SK-N-SH treated with all-trans-retinoic acid at 6 μM for 48 hours (cell line): ENCODE measurements around the gene KDM4E.

Experiments used
- RARB ChIP-seq: fragments of 250-450 bp; sonication (Bioruptor Pico); IDR thresholded peaks from 2 replicates; pipeline ENCODE4 v1.8.0; 2021; ENCODE audit warnings: mild to moderate bottlenecking, moderate library complexity
- ZFP30 ChIP-seq: fragments of 450-650 bp; formaldehyde crosslinking; IDR thresholded peaks from 2 replicates; pipeline ENCODE4 v1.5.0; 2022; ENCODE audit warnings: mild to moderate bottlenecking, moderate library complexity
- TF ChIP-seq, protein P1 (sequence below): fragments of 250-450 bp; sonication (Bioruptor Pico); IDR thresholded peaks from 2 replicates; pipeline ENCODE4 v1.8.0; 2020; ENCODE audit warnings: mild to moderate bottlenecking, moderate library complexity, borderline replicate concordance
- TF ChIP-seq, protein P2 (sequence below): fragments of 250-450 bp; sonication (Bioruptor Pico); IDR thresholded peaks from 2 replicates; pipeline ENCODE4 v1.8.0; 2021; ENCODE audit warnings: low read depth, mild to moderate bottlenecking, moderate library complexity, borderline replicate concordance
- TF ChIP-seq, protein P3 (sequence below): fragments of 250-450 bp; sonication (Bioruptor Pico); IDR thresholded peaks from 2 replicates; pipeline ENCODE4 v1.5.0; 2020; ENCODE audit warnings: mild to moderate bottlenecking, moderate library complexity

DNA sequence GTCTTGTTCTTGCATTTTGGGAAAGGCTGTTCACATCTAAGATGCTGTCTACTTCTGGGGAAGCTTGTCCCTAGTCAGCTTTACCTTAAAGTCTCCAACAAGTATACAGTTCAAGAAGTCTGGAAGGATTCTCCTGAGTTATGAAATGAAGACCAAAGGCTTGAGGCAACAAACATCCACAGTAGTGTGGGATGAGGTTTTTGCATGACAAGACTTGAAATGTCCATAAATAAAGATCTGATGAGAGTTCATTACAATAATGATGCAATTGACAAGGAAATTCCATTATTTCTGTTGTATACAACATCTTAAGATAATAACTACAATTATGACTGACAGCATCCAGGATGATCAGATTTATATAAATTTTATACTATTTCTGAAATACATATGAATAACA lies 21.3 kb upstream of the KDM4E start:
- TF ChIP-seq, protein P1, sequence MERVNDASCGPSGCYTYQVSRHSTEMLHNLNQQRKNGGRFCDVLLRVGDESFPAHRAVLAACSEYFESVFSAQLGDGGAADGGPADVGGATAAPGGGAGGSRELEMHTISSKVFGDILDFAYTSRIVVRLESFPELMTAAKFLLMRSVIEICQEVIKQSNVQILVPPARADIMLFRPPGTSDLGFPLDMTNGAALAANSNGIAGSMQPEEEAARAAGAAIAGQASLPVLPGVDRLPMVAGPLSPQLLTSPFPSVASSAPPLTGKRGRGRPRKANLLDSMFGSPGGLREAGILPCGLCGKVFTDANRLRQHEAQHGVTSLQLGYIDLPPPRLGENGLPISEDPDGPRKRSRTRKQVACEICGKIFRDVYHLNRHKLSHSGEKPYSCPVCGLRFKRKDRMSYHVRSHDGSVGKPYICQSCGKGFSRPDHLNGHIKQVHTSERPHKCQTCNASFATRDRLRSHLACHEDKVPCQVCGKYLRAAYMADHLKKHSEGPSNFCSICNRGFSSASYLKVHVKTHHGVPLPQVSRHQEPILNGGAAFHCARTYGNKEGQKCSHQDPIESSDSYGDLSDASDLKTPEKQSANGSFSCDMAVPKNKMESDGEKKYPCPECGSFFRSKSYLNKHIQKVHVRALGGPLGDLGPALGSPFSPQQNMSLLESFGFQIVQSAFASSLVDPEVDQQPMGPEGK (CRISPR knock-in tag) = no peak
- TF ChIP-seq, protein P2, sequence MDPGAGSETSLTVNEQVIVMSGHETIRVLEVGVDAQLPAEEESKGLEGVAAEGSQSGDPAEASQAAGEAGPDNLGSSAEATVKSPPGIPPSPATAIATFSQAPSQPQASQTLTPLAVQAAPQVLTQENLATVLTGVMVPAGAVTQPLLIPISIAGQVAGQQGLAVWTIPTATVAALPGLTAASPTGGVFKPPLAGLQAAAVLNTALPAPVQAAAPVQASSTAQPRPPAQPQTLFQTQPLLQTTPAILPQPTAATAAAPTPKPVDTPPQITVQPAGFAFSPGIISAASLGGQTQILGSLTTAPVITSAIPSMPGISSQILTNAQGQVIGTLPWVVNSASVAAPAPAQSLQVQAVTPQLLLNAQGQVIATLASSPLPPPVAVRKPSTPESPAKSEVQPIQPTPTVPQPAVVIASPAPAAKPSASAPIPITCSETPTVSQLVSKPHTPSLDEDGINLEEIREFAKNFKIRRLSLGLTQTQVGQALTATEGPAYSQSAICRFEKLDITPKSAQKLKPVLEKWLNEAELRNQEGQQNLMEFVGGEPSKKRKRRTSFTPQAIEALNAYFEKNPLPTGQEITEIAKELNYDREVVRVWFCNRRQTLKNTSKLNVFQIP (CRISPR knock-in tag) = no peak
- TF ChIP-seq ZFP30 (CRISPR knock-in tag) (no peak), RARB (CRISPR knock-in tag) (no peak)
- TF ChIP-seq, protein P3, sequence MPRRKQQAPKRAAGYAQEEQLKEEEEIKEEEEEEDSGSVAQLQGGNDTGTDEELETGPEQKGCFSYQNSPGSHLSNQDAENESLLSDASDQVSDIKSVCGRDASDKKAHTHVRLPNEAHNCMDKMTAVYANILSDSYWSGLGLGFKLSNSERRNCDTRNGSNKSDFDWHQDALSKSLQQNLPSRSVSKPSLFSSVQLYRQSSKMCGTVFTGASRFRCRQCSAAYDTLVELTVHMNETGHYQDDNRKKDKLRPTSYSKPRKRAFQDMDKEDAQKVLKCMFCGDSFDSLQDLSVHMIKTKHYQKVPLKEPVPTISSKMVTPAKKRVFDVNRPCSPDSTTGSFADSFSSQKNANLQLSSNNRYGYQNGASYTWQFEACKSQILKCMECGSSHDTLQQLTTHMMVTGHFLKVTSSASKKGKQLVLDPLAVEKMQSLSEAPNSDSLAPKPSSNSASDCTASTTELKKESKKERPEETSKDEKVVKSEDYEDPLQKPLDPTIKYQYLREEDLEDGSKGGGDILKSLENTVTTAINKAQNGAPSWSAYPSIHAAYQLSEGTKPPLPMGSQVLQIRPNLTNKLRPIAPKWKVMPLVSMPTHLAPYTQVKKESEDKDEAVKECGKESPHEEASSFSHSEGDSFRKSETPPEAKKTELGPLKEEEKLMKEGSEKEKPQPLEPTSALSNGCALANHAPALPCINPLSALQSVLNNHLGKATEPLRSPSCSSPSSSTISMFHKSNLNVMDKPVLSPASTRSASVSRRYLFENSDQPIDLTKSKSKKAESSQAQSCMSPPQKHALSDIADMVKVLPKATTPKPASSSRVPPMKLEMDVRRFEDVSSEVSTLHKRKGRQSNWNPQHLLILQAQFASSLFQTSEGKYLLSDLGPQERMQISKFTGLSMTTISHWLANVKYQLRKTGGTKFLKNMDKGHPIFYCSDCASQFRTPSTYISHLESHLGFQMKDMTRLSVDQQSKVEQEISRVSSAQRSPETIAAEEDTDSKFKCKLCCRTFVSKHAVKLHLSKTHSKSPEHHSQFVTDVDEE (CRISPR knock-in tag) = no peak
